HG03342 (cell line): ENCODE measurements around the gene PTGFRN.
"Not testable (repeated sequence)": the region's sequence is repeated elsewhere in the genome, so short reads cannot be mapped to it uniquely, and the experiment has no call there.

Experiments used
- ATAC-seq: cut with Tn5 transposase; IDR thresholded peaks from one replicate; pipeline ENCODE4 v1.9.1; 2021; ENCODE audit warnings: mild to moderate bottlenecking, moderate library complexity; ENCODE audit not compliant: unreplicated experiment

Gene PTGFRN

GRCh38 chr1:116915086-116915661 is 5.5 kb downstream of the PTGFRN start:
- no peak for ATAC-seq

GRCh38 chr1:116916002-116916401 is 6.3 kb downstream of the PTGFRN start:
- no peak for ATAC-seq

GRCh38 chr1:116916533-116917445 is 7.1 kb downstream of the PTGFRN start:
- ATAC-seq: no peak

- ATAC-seq: no peak
These were observed 9.1 kb downstream of the PTGFRN start for GRCh38 chr1:116918714-116919357.

- ATAC-seq: no peak
These were observed 10.1 kb downstream of the PTGFRN start for GRCh38 chr1:116919802-116920201.

GRCh38 chr1:116920211-116920610 is 10.5 kb downstream of the PTGFRN start:
- ATAC-seq: no peak

- no peak for ATAC-seq
These were observed 11.7 kb downstream of the PTGFRN start for GRCh38 chr1:116921301-116921885.

GRCh38 chr1:116921937-116922336 is 12.2 kb downstream of the PTGFRN start:
- no peak for ATAC-seq

GRCh38 chr1:116923421-116923820 is 13.7 kb downstream of the PTGFRN start:
- ATAC-seq: no peak

GRCh38 chr1:116927049-116927798 is 17.5 kb downstream of the PTGFRN start:
- no peak for ATAC-seq

- no peak for ATAC-seq
These were observed 20.4 kb downstream of the PTGFRN start for GRCh38 chr1:116929961-116930592.

GRCh38 chr1:116931016-116931918 is 21.6 kb downstream of the PTGFRN start:
- no peak for ATAC-seq

- ATAC-seq: no peak
These were observed 24.1 kb downstream of the PTGFRN start for GRCh38 chr1:116933606-116934515.

GRCh38 chr1:116934586-116935207 is 25.0 kb downstream of the PTGFRN start:
- ATAC-seq: no peak

- no peak for ATAC-seq
These were observed 28.5 kb downstream of the PTGFRN start for GRCh38 chr1:116938216-116938615.

GRCh38 chr1:116939780-116940543 is 30.2 kb downstream of the PTGFRN start:
- not testable (repeated sequence) for ATAC-seq
